Keratinocyte (primary cell): Measurements from ENCODE around the gene POMT2. TPM values are rescaled to one million over a fixed set of nuclear protein-coding genes. Genes with fewer than 3 reads are reported as not detected.

Source experiments
- DNase-seq: peaks from one replicate; pipeline ENCODE4 v3.0.0-alpha.2; 2011; ENCODE audit warnings: low read depth, missing footprints, low spot score
- FAIRE-seq: peaks from 2 replicates; lab custom pipeline; 2011; peaks lifted over from hg19 to GRCh38; lab: Jason Lieb, UNC
- H2AFZ ChIP-seq: 2 replicates; pipeline ENCODE4 v1.6.0; 2012; ENCODE audit warnings: low read length, control low read depth, inconsistent platforms; ENCODE audit not compliant: control insufficient read depth
- H3K27ac ChIP-seq: 2 replicates; pipeline ENCODE4 v1.5.1; 2011; ENCODE audit warnings: low read length; ENCODE audit not compliant: control insufficient read depth, insufficient read depth
- H3K27me3 ChIP-seq: 3 replicates; pipeline ENCODE4 v1.6.0; 2011; ENCODE audit warnings: low read length; ENCODE audit not compliant: control insufficient read depth, insufficient read depth; ENCODE audit errors: extremely low read depth
- H3K36me3 ChIP-seq, 2 experiments: 2 replicates in 1 of 2; 3 replicates in 1 of 2; pipeline ENCODE4 v1.5.1; 2011; ENCODE audit warnings: low read length in 2 of 2, mild to moderate bottlenecking in 1 of 2; ENCODE audit not compliant: control insufficient read depth in 2 of 2, insufficient read depth in 2 of 2; ENCODE audit errors: extremely low read depth in 1 of 2
- H3K4me1 ChIP-seq: 3 replicates; pipeline ENCODE4 v1.5.1; 2011; ENCODE audit warnings: low read length; ENCODE audit not compliant: control insufficient read depth, insufficient read depth; ENCODE audit errors: extremely low read depth
- H3K4me2 ChIP-seq: 3 replicates; pipeline ENCODE4 v1.6.0; 2011; ENCODE audit warnings: low read depth, low read length; ENCODE audit not compliant: control insufficient read depth, insufficient read depth; ENCODE audit errors: extremely low read depth
- H3K4me3 ChIP-seq, 3 experiments: fragments of 200-600 bp in 1 of 3; sonication (generic) in 1 of 3; 2 replicates in 2 of 3; 3 replicates in 1 of 3; pipeline ENCODE4 v1.5.1; 2011 to 2016; ENCODE audit warnings: low read length in 3 of 3, mild to moderate bottlenecking in 3 of 3, control low read depth in 2 of 3, inconsistent platforms in 1 of 3, low read depth in 1 of 3, mixed read lengths in 1 of 3, mixed run types in 1 of 3, moderate library complexity in 1 of 3; ENCODE audit not compliant: control insufficient read depth in 2 of 3, insufficient read depth in 2 of 3; ENCODE audit errors: extremely low read depth in 1 of 3
- H3K79me2 ChIP-seq: 2 replicates; pipeline ENCODE4 v1.6.0; 2012; ENCODE audit warnings: low read length; ENCODE audit not compliant: control insufficient read depth, insufficient read depth
- H3K9ac ChIP-seq: 3 replicates; pipeline ENCODE4 v1.6.0; 2011; ENCODE audit warnings: low read length; ENCODE audit not compliant: control insufficient read depth, insufficient read depth; ENCODE audit errors: extremely low read depth
- H3K9me1 ChIP-seq: 3 replicates; pipeline ENCODE4 v1.6.0; 2011; ENCODE audit warnings: low read length; ENCODE audit not compliant: control insufficient read depth, insufficient read depth; ENCODE audit errors: extremely low read depth
- H3K9me3 ChIP-seq: 2 replicates; pipeline ENCODE4 v1.5.1; 2012; ENCODE audit warnings: low read depth, low read length; ENCODE audit not compliant: control insufficient read depth
- H4K20me1 ChIP-seq: 3 replicates; pipeline ENCODE4 v1.6.0; 2011; ENCODE audit warnings: low read length; ENCODE audit not compliant: control insufficient read depth, insufficient read depth; ENCODE audit errors: extremely low read depth
- CTCF ChIP-seq, 3 experiments: IDR thresholded peaks in 1 of 3; conservative IDR thresholded peaks in 1 of 3; optimal IDR thresholded peaks in 1 of 3; 2 replicates in 2 of 3; 3 replicates in 1 of 3; pipeline versions ENCODE3 to v1.5.1; 2011; ENCODE audit warnings: low read length in 3 of 3, mild to moderate bottlenecking in 3 of 3, moderate library complexity in 2 of 3, control low read depth in 1 of 3, inconsistent platforms in 1 of 3; ENCODE audit not compliant: insufficient read depth in 2 of 3; ENCODE audit errors: extremely low read depth in 1 of 3
- EZH2 ChIP-seq: IDR thresholded peaks from one replicate; pipeline ENCODE4 v1.6.1; 2012; ENCODE audit warnings: inconsistent platforms, mild to moderate bottlenecking, low read length, moderate library complexity
- dilution Hi-C: fragments of 300-500 bp; cut with MboI; formaldehyde crosslinking; loops from one replicate; pipeline ENCODE4 v1.7.0; 2020; ENCODE audit warnings: low sequenced_read_pairs; ENCODE audit not compliant: extremely low pct_ligation_motif_present
- polyA plus RNA-seq, 5 experiments: library from polyadenylated mRNA; depleted of rRNA in 3 of 5; stranded (reverse) in 3 of 5; stranded (forward) in 1 of 5; unstranded in 1 of 5; fragments of >200 nt; gene quantifications; 1 replicate in 1 of 5; 2 replicates in 3 of 5; 3 replicates in 1 of 5; pipeline versions ENCODE4 v1.2.1 to v1.2.3, GENCODE V29; 2011 to 2012; ENCODE audit warnings: missing spikeins in 2 of 5, low read depth in 1 of 5, low replicate concordance in 1 of 5

The POMT2 gene
- polyA plus RNA-seq, 1 donor (not counting 4 experiments of a cell fraction or from before 2014, with no cell fraction given): 21.1 TPM

- no peak overlapping the region for H3K27ac ChIP-seq
- no peak overlapping the region for H3K4me2 ChIP-seq
- dilution Hi-C loops: no loop called here
- H3K4me1 ChIP-seq: no peaks in the 10 kb centered on the region
- no peak overlapping the region for H3K9ac ChIP-seq
- no peaks in the 10 kb centered on the region for H4K20me1 ChIP-seq
- no peaks in the 10 kb centered on the region for H3K27me3 ChIP-seq
- no peaks in the 10 kb centered on the region for H3K79me2 ChIP-seq
- H3K36me3 ChIP-seq: no peaks in the 10 kb centered on the region
- no peak overlapping the region for H2AFZ ChIP-seq
- H3K9me3 ChIP-seq: no peaks in the 10 kb centered on the region
- no peak overlapping the region for H3K4me3 ChIP-seq
- FAIRE-seq: no peak
- no peak for TF ChIP-seq EZH2
- TF ChIP-seq CTCF (optimal IDR thresholded peaks at IDR 0.05 in 1 of 3, IDR thresholded peaks at IDR 0.05 in 1 of 3, conservative IDR thresholded peaks at IDR 0.05 in 1 of 3; ENCODE audit: extremely low read depth in 1 of 3, insufficient read depth in 2 of 3, low read length in 3 of 3): no peak
- DNase-seq: no peak
- no peaks in the 10 kb centered on the region for H3K9me1 ChIP-seq
Measured at GRCh38 chr14:77356899-77357298, 36.2 kb upstream of the POMT2 start.

- no peak for FAIRE-seq
- no peak for DNase-seq
- no peaks in the 10 kb centered on the region for H3K36me3 ChIP-seq
Measured at GRCh38 chr14:77355811-77356210, 35.1 kb upstream of the POMT2 start.

More at GRCh38 chr14:77355811-77356210, 35.1 kb upstream of the POMT2 start:
- Histone ChIP-seq H3K4me1 (no peaks in the 10 kb centered on the region), H3K27ac (no peak overlapping the region), H3K4me3 (no peak overlapping the region), H4K20me1 (no peaks in the 10 kb centered on the region), H3K9me3 (no peaks in the 10 kb centered on the region), H3K9ac (no peak overlapping the region), H3K4me2 (no peak overlapping the region), H3K9me1 (no peaks in the 10 kb centered on the region), H3K79me2 (no peaks in the 10 kb centered on the region), H3K27me3 (no peaks in the 10 kb centered on the region), H2AFZ (no peak overlapping the region)
- TF ChIP-seq CTCF (optimal IDR thresholded peaks at IDR 0.05 in 1 of 3, IDR thresholded peaks at IDR 0.05 in 1 of 3, conservative IDR thresholded peaks at IDR 0.05 in 1 of 3; ENCODE audit: extremely low read depth in 1 of 3, insufficient read depth in 2 of 3, low read length in 3 of 3) (no peak), EZH2 (no peak)
- dilution Hi-C loops: no loop called here
